Measurements from ENCODE around the gene TRAF7. TPM values are rescaled to one million over a fixed set of nuclear protein-coding genes. Genes with fewer than 3 reads are reported as not detected.

Gene TRAF7
- total RNA-seq, 2 experiments from 2014 or later: 70.7 to 93.7 TPM

- ChIA-PET CTCF (no interaction called here), POLR2A (no interaction called here)
- Mint-ChIP-seq H3K4me3 (peak overlapping the region; percentile 83), H3K4me1 (peaks cover 20% of the 10 kb centered on the region), H3K36me3 (ENCODE audit: low read depth) (peaks cover 30% of the 10 kb centered on the region), H3K9me3 (ENCODE audit: low read depth) (no peaks in the 10 kb centered on the region), H3K27ac (peak overlapping the region; percentile 78), H3K27me3 (no peaks in the 10 kb centered on the region)
- intact Hi-C loops (cut with DNase I, micrococcal nuclease): loop anchor here (5.0 to 10.0 kb wide), 5 partner anchors 51 to 593 kb away; partner anchors contain the start of genes CRAMP1 (in 1 of the 2), IFT140 (in 1 of the 2), NTN3 (in 1 of the 2) and RNPS1 (in 1 of the 2)
- no peak for DNase-seq
- no peak for ATAC-seq
These were observed 52.3 kb downstream of the TRAF7 start for GRCh38 chr16:2207872-2208271.

- CTCF ChIA-PET: no interaction called here
- ATAC-seq: no peak
- Mint-ChIP-seq H3K27me3 (no peaks in the 10 kb centered on the region), H3K4me3 (peak overlapping the region; percentile 8), H3K36me3 (ENCODE audit: low read depth) (peaks cover 33% of the 10 kb centered on the region), H3K27ac (no peak overlapping the region), H3K9me3 (ENCODE audit: low read depth) (no peaks in the 10 kb centered on the region), H3K4me1 (peaks cover 25% of the 10 kb centered on the region)
- no peak for DNase-seq
- POLR2A ChIA-PET: no interaction called here
- intact Hi-C loops (cut with DNase I, micrococcal nuclease): loop anchor here (5.0 to 10.0 kb wide), 5 partner anchors 51 to 594 kb away; partner anchors contain the start of genes CRAMP1 (in 1 of the 2), IFT140 (in 1 of the 2), NTN3 (in 1 of the 2) and RNPS1 (in 1 of the 2)
These were observed 52.7 kb downstream of the TRAF7 start for GRCh38 chr16:2208308-2208707.

- ChIA-PET CTCF (no interaction called here), POLR2A (interaction anchor here (0.6 kb wide), 1 partner anchor 11 kb away, joined by 3 read pairs; no protein-coding TSS in a partner anchor)
- intact Hi-C loops (cut with DNase I, micrococcal nuclease): loop anchor here (5.0 to 10.0 kb wide), 5 partner anchors 51 to 594 kb away; partner anchors contain the start of genes CRAMP1 (in 1 of the 2), IFT140 (in 1 of the 2), NTN3 (in 1 of the 2) and RNPS1 (in 1 of the 2)
- ATAC-seq (no peak), DNase-seq (no peak)
- Mint-ChIP-seq H3K9me3 (ENCODE audit: low read depth) (no peaks in the 10 kb centered on the region), H3K27me3 (no peaks in the 10 kb centered on the region), H3K4me3 (no peak overlapping the region), H3K36me3 (ENCODE audit: low read depth) (peaks cover 37% of the 10 kb centered on the region), H3K27ac (no peak overlapping the region), H3K4me1 (peaks cover 27% of the 10 kb centered on the region)
These were observed 53.2 kb downstream of the TRAF7 start for GRCh38 chr16:2208772-2209171.

- CTCF ChIA-PET: no interaction called here
- H3K36me3 Mint-ChIP-seq (ENCODE audit: low read depth): peaks cover 37% of the 10 kb centered on the region
- POLR2A ChIA-PET: interaction anchor here (0.6 kb wide), 1 partner anchor 12 kb away, joined by 3 read pairs; no protein-coding TSS in a partner anchor
- ATAC-seq: no peak
- DNase-seq: no peak
- no peak overlapping the region for H3K27ac Mint-ChIP-seq
- no peaks in the 10 kb centered on the region for H3K9me3 Mint-ChIP-seq (ENCODE audit: low read depth)
- no peaks in the 10 kb centered on the region for H3K27me3 Mint-ChIP-seq
- H3K4me1 Mint-ChIP-seq: peaks cover 25% of the 10 kb centered on the region
- intact Hi-C loops (cut with DNase I, micrococcal nuclease): loop anchor here (5.0 to 10.0 kb wide), 5 partner anchors 52 to 595 kb away; partner anchors contain the start of genes CRAMP1 (in 1 of the 2), IFT140 (in 1 of the 2), NTN3 (in 1 of the 2) and RNPS1 (in 1 of the 2)
- no peak overlapping the region for H3K4me3 Mint-ChIP-seq
These were observed 53.9 kb downstream of the TRAF7 start for GRCh38 chr16:2209258-2210008.

GRCh38 chr16:2210009-2210332 is 54.4 kb downstream of the TRAF7 start:
- no peak overlapping the region for H3K27ac Mint-ChIP-seq
- intact Hi-C loops (cut with DNase I, micrococcal nuclease): no loop called here
- ChIA-PET CTCF (no interaction called here), POLR2A (interaction anchor here (0.6 kb wide), 1 partner anchor 19 kb away, joined by 3 read pairs; no protein-coding TSS in a partner anchor)
- H3K27me3 Mint-ChIP-seq: no peaks in the 10 kb centered on the region
- H3K4me1 Mint-ChIP-seq: peaks cover 22% of the 10 kb centered on the region
- no peak for ATAC-seq
- H3K4me3 Mint-ChIP-seq: no peak overlapping the region
- no peaks in the 10 kb centered on the region for H3K9me3 Mint-ChIP-seq (ENCODE audit: low read depth)
- DNase-seq: no peak
- peaks cover 37% of the 10 kb centered on the region for H3K36me3 Mint-ChIP-seq (ENCODE audit: low read depth)

GRCh38 chr16:2210386-2211365 is 55.1 kb downstream of the TRAF7 start, which contains the start of gene BRICD5:
Gene BRICD5, minus strand, starts transcription at chr16:2210863. Its CDS starts 30 bp downstream, at chr16:2210833.
- DNase-seq (no peak), ATAC-seq (no peak)
- ChIA-PET POLR2A (interaction anchor here (0.6 to 1.0 kb wide), 2 partner anchors 20 to 56 kb away, joined by 3 to 6 read pairs; no protein-coding TSS in a partner anchor), CTCF (no interaction called here)
- Mint-ChIP-seq H3K27me3 (no peaks in the 10 kb centered on the region), H3K36me3 (ENCODE audit: low read depth) (peaks cover 37% of the 10 kb centered on the region), H3K27ac (no peak within 1 kb of the TSS), H3K4me1 (peaks cover 24% of the 10 kb centered on the region), H3K4me3 (no peak within 1 kb of the TSS), H3K9me3 (ENCODE audit: low read depth) (no peaks in the 10 kb centered on the region)
- intact Hi-C loops (cut with DNase I, micrococcal nuclease): no loop called here

GRCh38 chr16:2211923-2212347 is 56.4 kb downstream of the TRAF7 start:
- Mint-ChIP-seq H3K27me3 (no peaks in the 10 kb centered on the region), H3K27ac (no peak overlapping the region), H3K9me3 (ENCODE audit: low read depth) (no peaks in the 10 kb centered on the region), H3K4me1 (peaks cover 25% of the 10 kb centered on the region), H3K4me3 (peak overlapping the region; percentile 53), H3K36me3 (ENCODE audit: low read depth) (peaks cover 30% of the 10 kb centered on the region)
- no peak for DNase-seq
- ChIA-PET POLR2A (interaction anchor here (1.0 kb wide), 1 partner anchor 57 kb away, joined by 6 read pairs; no protein-coding TSS in a partner anchor), CTCF (no interaction called here)
- intact Hi-C loops (cut with DNase I, micrococcal nuclease): no loop called here
- ATAC-seq: no peak

- Mint-ChIP-seq H3K9me3 (ENCODE audit: low read depth) (no peaks in the 10 kb centered on the region), H3K36me3 (ENCODE audit: low read depth) (peaks cover 23% of the 10 kb centered on the region), H3K4me3 (peak overlapping the region; percentile 79), H3K27me3 (no peaks in the 10 kb centered on the region), H3K27ac (no peak overlapping the region), H3K4me1 (peaks cover 21% of the 10 kb centered on the region)
- ChIA-PET POLR2A (no interaction called here), CTCF (no interaction called here)
- intact Hi-C loops (cut with DNase I, micrococcal nuclease): no loop called here
- ATAC-seq (no peak), DNase-seq (no peak)
These were observed 57.1 kb downstream of the TRAF7 start for GRCh38 chr16:2212362-2213324.

- CTCF ChIA-PET: interaction anchor here (0.6 to 1.4 kb wide), 5 partner anchors 11 to 1528 kb away, joined by 3 to 5 read pairs (median 4); no protein-coding TSS in a partner anchor
These were observed 58.5 kb downstream of the TRAF7 start for GRCh38 chr16:2213817-2214718.

More at GRCh38 chr16:2213817-2214718, 58.5 kb downstream of the TRAF7 start:
- DNase-seq (peak; percentile 40), ATAC-seq (no peak)
- Mint-ChIP-seq H3K9me3 (ENCODE audit: low read depth) (no peaks in the 10 kb centered on the region), H3K27me3 (no peaks in the 10 kb centered on the region), H3K4me3 (peak overlapping the region; percentile 79), H3K4me1 (peaks cover 18% of the 10 kb centered on the region), H3K27ac (peak overlapping the region; percentile 45), H3K36me3 (ENCODE audit: low read depth) (peaks cover 20% of the 10 kb centered on the region)
- intact Hi-C loops (cut with DNase I, micrococcal nuclease): loop anchor here (1.0 to 2.0 kb wide), 3 partner anchors 9 to 127 kb away; partner anchors contain the start of genes ABCA3 (in 1 of the 2), E4F1 (in 1 of the 2) and MLST8 (in 1 of the 2)
- POLR2A ChIA-PET: interaction anchor here (0.5 to 1.2 kb wide), 7 partner anchors 19 to 917 kb away, joined by 3 to 11 read pairs (median 4); partner anchors contain the start of genes ECI1, RPS2 and TRAF7
